CD4-positive, alpha-beta T cell treated with Interleukin-15 for 4 hours (primary cell): Measurements from ENCODE around the gene ZNF33A.
"Not testable (repeated sequence)": the region's sequence is repeated elsewhere in the genome, so short reads cannot be mapped to it uniquely, and the experiment has no call there.

Experiments
- DNase-seq: peaks from one replicate; pipeline ENCODE4 v3.0.0-alpha.2; 2020; ENCODE audit warnings: low spot score

ZNF33A gene

DNA sequence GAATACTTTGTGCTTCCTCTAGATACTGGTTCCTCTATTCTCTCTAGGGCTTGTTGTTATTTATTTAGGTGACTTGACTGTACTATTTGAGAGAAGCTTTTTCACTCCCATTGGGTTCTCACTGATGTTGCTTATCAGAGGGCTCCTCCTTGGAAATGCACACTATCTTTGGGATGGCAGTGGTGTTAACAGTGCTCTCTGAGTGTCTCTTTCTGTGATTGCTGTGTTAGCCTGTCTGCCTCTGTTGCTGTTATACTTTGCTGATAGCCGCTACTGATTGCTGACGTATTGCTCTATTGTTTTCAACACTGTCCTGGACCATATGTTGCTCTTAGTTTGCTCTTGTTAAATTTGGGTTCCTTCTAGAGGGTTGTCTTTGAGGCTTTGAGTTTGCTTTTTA is 34.7 kb downstream of the ZNF33A start:
- DNase-seq = no peak

DNA sequence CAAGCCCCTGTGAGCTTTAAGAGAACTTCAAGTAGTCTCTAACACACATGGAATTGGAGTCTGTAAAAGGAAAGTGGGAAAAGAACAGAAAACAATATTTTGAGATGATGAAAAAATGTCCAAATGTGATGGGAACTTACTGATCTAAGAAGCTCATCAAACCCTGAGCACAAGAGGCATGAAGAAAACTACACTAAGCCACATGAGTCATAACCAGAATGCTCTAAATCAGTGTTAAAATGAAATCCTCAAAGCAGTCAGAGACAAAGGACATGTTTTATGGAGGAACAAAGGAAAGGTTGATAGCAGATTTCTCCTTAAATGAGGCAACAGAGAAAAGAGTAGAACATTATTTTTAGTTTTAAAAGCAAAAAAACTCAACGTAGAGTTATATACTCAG is 37.2 kb downstream of the ZNF33A start:
- no peak for DNase-seq

DNA sequence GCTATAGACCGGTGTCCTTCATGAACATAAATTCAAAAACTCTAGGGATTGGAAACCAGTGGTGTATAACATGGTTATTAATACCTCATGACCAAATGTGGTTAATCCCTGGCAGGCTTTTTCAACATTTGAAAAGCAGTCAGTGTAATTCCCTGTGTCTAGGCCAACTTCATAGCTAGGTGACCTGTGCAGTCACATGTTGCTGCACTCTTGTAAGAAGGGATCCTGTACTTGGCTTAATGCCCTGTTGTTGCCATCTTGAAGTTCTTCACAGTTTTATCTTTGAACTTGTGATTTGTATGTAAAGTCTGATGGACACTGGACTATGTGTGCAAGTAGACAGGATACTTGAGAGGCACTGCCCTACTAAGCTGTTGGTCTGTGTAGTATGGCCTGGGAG is 39.7 kb downstream of the ZNF33A start:
- no peak for DNase-seq

DNA sequence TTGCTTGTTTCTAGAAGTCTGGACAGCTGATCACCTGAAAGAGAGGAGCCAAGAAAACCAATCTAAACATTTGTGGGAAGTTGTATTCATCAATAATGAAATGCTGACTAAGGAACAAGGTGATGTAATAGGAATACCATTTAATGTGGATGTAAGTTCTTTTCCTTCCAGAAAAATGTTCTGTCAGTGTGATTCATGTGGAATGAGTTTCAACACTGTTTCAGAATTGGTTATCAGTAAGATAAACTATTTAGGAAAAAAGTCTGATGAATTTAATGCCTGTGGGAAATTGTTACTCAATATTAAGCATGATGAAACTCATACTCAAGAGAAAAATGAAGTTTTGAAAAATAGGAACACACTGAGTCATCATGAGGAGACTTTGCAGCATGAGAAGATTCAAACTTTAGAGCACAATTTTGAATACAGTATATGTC is 43.9 kb downstream of the ZNF33A start:
- no peak for DNase-seq

DNA sequence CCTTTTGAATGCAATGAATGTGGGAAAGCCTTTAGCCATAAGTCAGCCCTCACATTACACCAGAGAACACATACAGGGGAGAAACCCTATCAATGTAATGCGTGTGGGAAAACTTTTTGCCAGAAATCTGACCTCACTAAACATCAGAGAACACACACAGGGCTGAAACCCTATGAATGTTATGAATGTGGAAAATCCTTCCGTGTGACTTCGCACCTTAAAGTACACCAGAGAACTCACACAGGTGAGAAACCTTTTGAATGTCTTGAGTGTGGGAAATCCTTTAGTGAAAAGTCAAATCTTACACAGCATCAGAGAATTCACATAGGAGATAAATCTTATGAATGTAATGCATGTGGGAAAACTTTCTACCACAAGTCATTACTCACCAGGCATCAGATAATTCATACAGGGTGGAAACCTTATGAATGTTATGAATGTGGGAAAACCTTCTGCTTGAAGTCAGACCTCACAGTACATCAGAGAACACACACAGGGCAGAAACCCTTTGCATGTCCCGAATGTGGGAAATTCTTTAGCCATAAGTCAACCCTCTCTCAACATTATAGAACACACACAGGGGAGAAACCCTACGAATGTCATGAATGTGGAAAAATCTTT is 44.9 kb downstream of the ZNF33A start:
- DNase-seq = not testable (repeated sequence)

DNA sequence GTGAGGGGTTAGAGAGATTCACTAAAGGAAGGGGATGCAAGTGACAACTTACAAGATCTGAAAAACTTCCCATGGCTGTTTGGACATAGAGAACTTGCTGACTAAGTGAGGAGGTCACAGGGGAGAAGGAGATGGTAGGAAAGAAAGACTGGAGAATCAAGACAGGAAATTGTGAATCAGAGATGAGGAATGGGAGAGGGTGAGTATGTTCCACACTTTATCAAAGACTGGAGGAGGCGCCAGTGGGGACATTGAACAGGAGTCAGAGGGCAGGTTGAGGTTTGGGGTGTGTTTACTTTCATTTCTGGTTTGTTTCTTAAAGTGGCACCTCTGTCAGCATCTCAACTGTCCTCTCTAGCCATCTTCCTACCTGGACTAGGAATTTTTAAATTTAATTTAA is 59.2 kb downstream of the ZNF33A start:
- not testable (repeated sequence) for DNase-seq

DNA sequence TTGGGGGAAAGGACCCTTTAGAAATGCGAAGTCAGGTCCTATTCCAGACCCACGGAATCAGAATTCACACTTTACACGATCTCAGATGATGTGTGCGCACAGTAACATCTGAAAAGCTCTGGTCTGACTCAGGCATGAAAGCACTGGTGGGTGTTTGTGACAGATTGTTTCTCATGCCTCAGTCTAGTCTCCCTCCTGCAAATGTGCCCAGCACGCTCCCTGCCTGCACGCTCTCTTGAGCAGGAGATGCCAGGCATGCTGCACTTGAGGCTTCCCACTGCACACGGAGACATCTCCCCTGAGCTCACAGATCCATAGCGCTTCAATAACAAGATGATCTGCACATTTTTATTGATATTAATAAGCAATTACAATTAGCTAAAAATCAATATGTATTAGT is 60.0 kb downstream of the ZNF33A start:
- DNase-seq = no peak

DNA sequence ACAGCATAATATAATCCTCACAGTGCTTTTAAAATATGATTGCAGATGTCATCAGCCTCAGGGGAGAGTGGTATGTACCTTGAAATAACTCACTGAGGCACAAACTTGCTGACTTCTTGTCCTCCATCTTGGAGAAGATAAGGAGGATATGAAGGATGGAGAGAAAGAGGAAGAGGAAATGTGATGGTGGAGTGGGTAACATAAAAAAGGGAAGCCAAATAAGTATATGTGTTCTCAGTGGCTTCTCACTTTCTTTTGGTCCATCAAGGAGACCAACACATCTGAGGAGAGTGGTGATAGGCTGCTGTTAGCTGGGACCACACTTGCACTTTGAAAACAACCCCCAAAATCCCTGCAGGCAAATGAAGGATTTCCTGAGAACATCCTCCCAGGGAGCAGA is 62.1 kb downstream of the ZNF33A start:
- DNase-seq = no peak

DNA sequence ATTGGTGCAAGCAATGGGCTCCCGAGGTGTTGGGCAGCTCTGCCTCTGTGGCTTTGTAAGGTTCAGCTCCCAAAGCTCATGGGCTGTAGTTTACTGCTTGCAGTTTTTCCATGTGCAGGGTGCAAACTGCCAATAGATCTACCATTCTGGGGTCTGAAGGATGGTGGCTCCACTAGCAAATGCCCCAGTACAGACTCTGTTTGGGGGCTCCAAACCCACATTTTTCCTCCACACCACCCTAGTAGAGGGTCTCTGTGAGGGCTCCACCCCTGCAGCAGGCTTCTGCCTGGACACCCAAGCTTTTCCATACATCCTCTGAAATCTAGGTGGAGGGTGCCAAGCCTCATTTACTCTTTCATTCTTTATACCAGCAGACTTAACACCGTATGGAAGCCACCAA is 66.2 kb downstream of the ZNF33A start:
- no peak for DNase-seq

DNA sequence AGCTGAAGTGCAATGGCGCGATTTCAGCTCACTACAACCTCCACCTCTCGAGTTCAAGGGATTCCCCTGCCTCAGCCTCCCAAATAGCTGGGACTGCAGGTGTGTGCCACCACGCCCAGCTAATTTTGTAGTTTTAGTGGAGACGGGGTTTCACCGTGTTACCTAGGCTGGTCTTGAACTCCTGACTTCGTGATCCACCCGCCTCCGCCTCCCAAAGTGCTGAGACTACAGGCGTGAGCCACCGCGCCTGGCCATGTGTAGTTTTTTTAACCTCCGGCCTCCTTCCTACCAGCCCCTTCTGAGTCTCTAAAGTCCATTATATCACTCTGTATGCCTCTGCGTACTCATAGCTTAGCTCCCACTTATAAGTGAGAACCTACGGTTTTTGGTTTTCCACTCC is 82.8 kb downstream of the ZNF33A start:
- DNase-seq = not testable (repeated sequence)

DNA sequence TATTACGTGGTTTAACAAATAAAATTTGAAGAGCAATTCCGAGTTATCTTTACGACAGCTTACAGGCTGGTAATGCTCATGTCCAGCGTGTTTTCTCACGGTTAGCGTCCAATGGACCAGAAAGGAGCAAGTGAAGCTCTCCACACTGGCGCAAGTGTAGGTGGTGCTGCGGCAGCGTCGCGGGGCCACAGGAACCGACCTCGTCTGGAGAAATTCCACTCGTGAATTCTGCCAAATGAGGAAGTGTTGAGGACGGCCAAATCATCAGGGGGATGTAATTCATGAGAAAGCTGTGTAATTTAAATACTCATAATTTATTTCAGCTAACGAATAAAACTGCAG is 83.3 kb downstream of the ZNF33A start:
- no peak for DNase-seq

DNA sequence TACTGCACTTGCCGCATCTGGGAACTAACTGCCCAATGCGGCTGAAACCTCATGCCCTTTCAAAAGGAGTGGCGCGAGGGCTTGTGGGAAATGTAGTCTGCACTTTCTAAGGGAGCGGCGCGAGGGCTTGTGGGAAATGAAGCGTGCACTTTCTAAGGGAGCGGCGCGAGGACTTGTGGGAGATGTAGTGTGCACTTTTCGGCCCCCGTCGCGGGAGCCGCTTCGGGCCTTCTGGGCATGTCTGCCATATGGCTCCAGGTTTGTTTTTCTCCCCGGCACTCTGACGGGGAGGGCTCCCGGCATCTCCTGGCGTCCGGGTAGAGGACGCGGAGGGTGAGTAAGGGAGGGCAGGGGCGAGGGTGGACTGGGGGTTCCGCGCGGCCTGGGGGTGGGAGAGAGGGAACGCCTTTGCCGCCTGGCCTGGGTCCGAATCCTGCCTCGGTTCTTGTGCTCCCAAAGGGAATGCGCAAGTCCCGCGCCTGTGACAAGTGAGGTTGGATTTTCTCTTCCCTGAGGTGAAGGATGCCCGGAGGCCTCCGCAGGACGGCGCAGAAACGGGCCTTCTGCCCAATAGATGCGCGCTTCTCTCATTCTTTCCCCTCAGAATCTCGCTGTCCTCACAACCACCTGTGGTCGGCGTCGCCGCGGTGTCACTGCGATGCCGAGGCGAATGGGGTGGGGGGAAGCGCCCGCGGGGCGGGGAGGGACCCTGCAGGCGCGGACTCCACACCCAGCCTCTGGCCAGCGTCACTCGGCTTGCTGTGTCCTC is 83.9 kb downstream of the ZNF33A start, which contains the start of gene ZNF37A:
ZNF37A (plus strand) TSS at position 180 of the 769 bp plus-strand sequence. CDS start 2,281 bp downstream, outside the sequence.
- peak; percentile 90 for DNase-seq

DNA sequence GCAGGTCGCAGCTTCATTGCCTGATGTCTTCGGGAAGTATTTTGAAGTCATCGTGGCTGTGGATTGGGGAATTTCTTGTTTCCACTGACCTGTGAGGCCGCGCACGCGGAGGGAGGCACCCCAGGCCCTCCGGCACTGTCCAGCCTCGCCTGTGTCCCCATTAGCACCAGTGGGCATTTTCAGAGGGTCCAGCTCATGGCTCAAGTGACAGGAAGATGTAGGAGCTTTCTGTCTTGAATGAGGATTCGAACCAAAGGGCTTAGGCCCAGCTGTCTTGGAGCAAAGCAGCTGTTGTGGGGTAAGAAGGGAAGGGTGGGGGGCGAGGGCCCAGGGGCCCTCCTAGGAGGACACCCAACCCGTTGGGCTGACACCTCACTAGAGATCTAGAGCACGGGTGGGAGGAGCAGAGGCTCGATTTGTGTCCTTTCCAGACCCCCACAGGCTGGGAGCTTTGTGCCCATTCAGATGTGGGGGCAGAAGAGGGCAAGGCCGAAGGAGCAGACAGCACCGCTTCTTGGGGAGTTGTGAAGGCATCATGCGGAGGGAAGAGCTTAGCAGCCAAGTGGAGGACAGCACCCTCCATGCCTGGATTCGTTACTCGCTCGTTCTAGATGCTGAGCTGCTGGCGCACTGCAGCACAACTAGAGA is 84.6 kb downstream of the ZNF33A start:
- no peak for DNase-seq

DNA sequence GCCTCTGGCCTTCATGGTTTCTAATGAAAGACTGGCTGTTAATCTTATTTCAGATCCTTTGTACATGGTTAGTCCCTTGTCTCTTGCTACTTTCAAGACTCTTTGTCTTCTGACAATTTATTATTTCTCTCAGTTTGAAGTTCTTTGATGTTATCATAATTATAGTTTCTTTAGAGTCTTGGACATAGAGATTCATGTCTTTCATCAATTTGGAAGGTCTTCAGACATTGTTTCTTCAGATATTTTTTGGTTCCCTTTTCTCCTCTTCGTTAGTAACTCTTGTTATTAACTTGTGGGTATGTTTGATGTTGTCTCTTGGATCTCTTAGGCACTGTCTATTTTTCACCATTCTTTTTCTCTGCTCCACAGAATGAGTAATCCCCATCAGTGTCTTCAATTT is 92.4 kb downstream of the ZNF33A start:
- no peak for DNase-seq

DNA sequence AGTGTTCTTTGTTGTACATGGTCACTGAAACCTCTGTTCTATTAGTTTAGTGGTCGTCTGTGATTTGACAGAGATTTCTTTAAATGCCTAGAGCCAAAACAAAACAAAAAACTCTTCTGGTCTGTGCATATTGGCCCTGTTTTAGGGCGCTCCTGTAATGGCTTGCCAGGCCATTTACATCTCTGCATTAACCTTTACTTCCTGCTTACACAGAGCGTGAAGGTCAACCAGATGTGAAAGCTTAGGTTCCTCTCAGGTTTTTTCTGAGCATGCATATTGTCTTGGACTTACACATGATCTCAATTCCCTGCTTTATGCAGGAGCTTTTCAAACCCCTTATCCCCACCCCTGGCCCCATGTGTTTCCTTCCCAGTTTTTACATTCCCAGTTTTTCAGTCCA is 93.3 kb downstream of the ZNF33A start:
- no peak for DNase-seq

DNA sequence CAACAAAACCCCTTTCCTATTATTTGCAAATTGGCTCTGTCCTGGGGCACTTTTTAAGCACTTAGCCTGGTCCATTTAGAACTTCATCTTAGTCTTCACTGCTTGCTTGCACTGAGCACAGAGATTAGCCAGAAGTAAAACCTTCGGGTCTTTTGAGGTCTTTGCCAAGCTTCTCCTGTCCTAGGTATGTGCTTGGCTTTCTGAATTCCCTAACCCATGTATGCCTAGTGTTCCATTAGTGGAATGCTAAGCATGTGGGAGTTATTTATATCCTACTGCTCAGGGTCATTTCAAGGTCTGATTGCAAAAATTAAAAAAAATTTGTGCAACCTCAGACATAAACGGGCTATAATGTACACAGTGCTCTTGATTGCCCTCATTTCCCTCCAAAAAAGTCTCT is 101.7 kb downstream of the ZNF33A start:
- no peak for DNase-seq
